GM18861 (cell line): ENCODE results near the gene ANXA5.

Experiments
- ATAC-seq: cut with Tn5 transposase; IDR thresholded peaks from one replicate; pipeline ENCODE4 v1.9.1; 2021; ENCODE audit not compliant: unreplicated experiment

ANXA5 gene

DNA sequence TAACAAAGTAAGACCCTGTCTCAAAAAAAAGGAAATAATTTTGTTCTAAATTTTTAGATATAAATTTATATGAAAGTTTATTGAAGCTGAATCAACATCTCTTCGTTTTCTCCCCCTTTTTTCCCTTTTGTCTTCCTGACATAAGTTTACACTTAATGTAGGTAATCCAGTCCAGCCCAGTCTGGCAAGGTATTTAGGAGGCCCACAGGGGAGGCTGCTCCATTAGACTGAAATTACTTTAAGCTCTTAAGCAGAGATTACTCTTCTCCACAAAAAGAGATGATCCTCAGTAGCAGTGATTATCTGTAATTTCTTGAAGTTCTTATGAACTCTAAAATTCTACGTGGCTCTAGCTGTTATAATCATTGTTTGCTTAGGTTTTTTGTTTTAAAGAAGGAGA, 46.0 kb downstream of the ANXA5 start:
- ATAC-seq, result no peak

DNA sequence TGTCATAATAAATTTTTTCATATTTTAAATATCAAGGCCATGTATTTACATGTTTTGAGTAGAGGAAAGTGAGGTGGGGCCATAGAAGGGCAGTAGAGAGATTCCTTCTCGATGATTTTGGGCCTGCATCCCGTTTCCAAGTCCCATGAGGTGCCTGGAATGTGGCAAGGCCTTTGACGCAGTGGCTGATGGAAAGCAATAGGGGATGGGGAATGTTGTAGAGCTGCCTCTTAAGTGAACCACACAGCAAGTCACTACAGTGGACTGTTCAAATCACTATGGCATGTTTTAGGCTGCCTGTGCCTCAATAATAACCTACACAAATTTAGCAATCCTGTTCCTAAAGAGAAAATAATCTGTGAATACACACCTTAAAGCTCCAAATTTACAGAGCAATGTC, 48.3 kb downstream of the ANXA5 start:
- no peak for ATAC-seq

DNA sequence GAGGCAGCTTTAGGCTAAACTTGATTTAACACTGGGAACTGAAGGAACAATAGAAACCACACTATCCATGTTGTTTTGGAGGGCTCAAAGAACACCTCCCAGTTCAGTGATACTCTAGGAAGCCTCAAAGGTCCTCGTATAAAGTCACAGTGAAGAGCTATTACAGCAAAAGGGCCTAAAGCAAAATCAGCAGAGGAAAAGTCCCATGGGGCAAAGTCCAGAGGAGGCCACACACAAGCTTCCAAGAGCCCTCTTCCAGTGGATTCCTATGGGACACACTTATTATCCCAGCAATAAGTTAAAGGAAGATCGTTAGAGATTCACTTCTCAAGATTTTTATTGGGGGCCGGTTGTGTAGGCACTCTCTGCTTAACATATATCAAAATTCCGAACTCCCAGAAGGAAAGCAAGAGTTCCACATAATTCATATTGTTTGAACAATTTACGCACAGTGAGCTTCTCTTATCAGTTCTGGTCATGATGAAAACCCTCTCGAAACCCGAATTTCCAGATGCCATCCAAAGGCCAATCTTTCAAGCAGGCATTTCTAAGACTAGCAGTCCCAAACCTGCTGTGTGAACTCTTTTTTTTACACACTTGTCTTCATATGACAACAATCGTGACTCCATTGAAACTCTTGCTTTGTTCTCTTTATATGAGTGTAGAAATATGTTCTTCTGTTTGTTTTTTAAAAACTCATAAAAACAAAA, 53.7 kb downstream of the ANXA5 start:
- no peak for ATAC-seq

DNA sequence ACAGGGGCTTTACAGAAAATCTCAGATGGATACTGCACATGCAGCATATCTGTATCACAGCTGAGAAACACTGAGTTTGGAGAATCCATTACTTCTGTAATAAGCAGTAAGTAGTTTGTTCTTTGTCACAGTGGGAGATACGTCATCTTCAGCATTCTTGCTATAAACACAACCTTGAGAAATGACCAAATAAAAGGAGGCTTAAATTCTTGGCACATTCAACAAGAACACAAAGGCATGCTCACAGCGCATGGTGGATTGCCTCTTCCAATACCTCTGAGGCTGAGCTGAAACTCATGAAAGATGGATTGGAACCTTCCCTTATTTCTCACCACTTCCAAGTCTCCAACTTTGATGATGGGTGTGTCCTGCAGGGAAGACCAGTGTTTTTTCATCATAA, 54.5 kb downstream of the ANXA5 start:
- ATAC-seq, result no peak

DNA sequence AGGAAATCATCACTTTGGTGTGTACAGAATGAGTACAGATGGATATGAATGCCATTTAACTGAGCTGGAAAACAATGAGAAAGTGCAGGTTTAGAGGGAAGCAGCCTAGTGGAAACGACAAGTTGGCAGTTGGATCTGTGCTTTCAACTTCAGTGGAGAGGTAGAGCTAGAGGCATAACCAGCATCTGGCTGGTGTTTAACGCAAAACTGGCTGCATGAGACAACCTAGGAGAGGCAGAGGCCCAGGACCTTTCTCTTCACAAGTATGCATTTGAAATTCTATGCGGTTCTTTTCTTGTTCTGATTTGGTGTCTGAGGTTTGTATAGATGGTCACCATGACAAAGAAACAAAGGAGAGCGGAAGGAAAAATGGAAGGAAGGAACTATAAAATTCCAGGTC, 63.1 kb downstream of the ANXA5 start:
- ATAC-seq, result no peak

DNA sequence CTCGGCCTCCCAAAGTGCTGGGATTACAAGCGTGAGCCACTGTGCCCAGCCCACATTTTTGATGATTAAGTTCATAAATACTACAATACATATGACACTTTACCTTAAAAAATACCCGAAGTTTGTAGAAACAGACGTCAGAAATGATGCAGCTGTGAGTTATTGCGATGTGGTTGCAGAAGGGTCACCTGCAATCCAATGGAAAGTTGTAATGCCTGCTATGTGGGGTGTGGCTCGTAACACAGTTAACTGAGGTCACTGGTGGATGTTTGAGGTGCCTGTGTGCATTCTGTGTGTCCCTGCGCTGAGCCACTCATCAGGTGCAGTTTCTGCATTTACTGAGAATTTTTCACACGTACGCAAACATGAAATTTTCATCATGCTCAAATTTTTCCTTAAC, 64.1 kb downstream of the ANXA5 start:
- ATAC-seq, result no peak
